Peyer's patch (tissue), 4 donors: ENCODE data around the gene SOX18. TPM values are rescaled to one million over a fixed set of nuclear protein-coding genes. Genes with fewer than 3 reads are reported as not detected.

ENCODE experiments used
- DNase-seq, 3 donors: peaks; one replicate each; pipeline ENCODE4 v3.0.0-alpha.2; 2017 to 2019
- H3K27ac ChIP-seq, 4 donors: fragments of 200-600 bp; sonication (generic); one replicate each; pipeline ENCODE4 v1.5.1; 2016 to 2019
- H3K27me3 ChIP-seq, 2 donors: fragments of 200-600 bp; sonication (generic); one replicate each; pipeline ENCODE4 v1.5.1; 2019
- H3K36me3 ChIP-seq, 3 donors: fragments of 200-600 bp; sonication (generic); one replicate each; pipeline ENCODE4 v1.5.1; 2016 to 2019
- H3K4me1 ChIP-seq, 4 donors: fragments of 200-600 bp; sonication (generic); one replicate each; pipeline ENCODE4 v1.5.1; 2016 to 2019
- H3K4me3 ChIP-seq, 4 donors: fragments of 200-600 bp; sonication (generic); 1 replicate in 3 of 4; 2 replicates in 1 of 4; pipeline ENCODE4 v1.5.1; 2016 to 2019; ENCODE audit warnings: mild to moderate bottlenecking in 1 of 4
- H3K9me3 ChIP-seq, 4 donors: fragments of 200-600 bp; sonication (generic); one replicate each; pipeline ENCODE4 v1.5.1; 2016 to 2019; ENCODE audit warnings: mild to moderate bottlenecking in 1 of 4
- POLR2A ChIP-seq, 2 donors: fragments of 450-650 bp; IDR thresholded peaks; one replicate each; pipeline ENCODE4 v1.5.1; 2017; ENCODE audit warnings: antibody characterized with exemption in 2 of 2, mild to moderate bottlenecking in 2 of 2, moderate library complexity in 2 of 2
- total RNA-seq, 4 donors: library from RNA; depleted of rRNA; stranded (reverse); fragments of >200 nt; gene quantifications; one replicate each; pipeline ENCODE4 v1.1.0, GENCODE V29; 2016
- TF ChIP-seq, protein P1 (sequence below), 6 experiments: fragments of 450-650 bp in 4 of 6; fragments of 200-600 bp in 2 of 6; sonication (generic) in 1 of 6; IDR thresholded peaks; one replicate each; pipeline ENCODE4 v1.5.1; 2017 to 2019; ENCODE audit warnings: antibody characterized with exemption in 6 of 6, mild to moderate bottlenecking in 3 of 6, moderate library complexity in 1 of 6

Gene SOX18
- total RNA-seq, 4 donors from 2014 or later: 2.8 to 6.6 (median 3.4) TPM; not detected in 1

GRCh38 chr20:64038224-64038564 lies 11.2 kb downstream of the SOX18 start:
- Histone ChIP-seq H3K27ac (peak overlapping the region in 3 of 4 donors; percentile 36 to 79 (median 57)), H3K4me3 (peak overlapping the region; percentile 47 to 59 (median 56)), H3K9me3 (no peaks in the 10 kb centered on the region), H3K4me1 (peaks cover 0 to 48% (median 27%) of the 10 kb centered on the region in 4 donors), H3K27me3 (peaks cover 0 to 44% of the 10 kb centered on the region in 2 donors), H3K36me3 (peaks cover 0 to 25% (median 0%) of the 10 kb centered on the region in 3 donors)
- no peak for TF ChIP-seq POLR2A (IDR thresholded peaks at IDR 0.05)
- TF ChIP-seq, protein P1, sequence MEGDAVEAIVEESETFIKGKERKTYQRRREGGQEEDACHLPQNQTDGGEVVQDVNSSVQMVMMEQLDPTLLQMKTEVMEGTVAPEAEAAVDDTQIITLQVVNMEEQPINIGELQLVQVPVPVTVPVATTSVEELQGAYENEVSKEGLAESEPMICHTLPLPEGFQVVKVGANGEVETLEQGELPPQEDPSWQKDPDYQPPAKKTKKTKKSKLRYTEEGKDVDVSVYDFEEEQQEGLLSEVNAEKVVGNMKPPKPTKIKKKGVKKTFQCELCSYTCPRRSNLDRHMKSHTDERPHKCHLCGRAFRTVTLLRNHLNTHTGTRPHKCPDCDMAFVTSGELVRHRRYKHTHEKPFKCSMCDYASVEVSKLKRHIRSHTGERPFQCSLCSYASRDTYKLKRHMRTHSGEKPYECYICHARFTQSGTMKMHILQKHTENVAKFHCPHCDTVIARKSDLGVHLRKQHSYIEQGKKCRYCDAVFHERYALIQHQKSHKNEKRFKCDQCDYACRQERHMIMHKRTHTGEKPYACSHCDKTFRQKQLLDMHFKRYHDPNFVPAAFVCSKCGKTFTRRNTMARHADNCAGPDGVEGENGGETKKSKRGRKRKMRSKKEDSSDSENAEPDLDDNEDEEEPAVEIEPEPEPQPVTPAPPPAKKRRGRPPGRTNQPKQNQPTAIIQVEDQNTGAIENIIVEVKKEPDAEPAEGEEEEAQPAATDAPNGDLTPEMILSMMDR (IDR thresholded peaks at IDR 0.05): no peak
- peak in 1 of 3 donors; percentile 34 for DNase-seq

GRCh38 chr20:64037498-64038213 lies 11.8 kb downstream of the SOX18 start:
- H3K36me3 ChIP-seq: peaks cover 0 to 31% (median 0%) of the 10 kb centered on the region in 3 donors
- H3K9me3 ChIP-seq: no peaks in the 10 kb centered on the region
- H3K27ac ChIP-seq: no peak overlapping the region
- H3K4me1 ChIP-seq: peaks cover 0 to 48% (median 27%) of the 10 kb centered on the region in 4 donors
- peak overlapping the region; percentile 47 to 59 (median 56) for H3K4me3 ChIP-seq
- no peak for TF ChIP-seq POLR2A (IDR thresholded peaks at IDR 0.05)
- TF ChIP-seq, protein P1 (IDR thresholded peaks at IDR 0.05): no peak
- no peak for DNase-seq
- peaks cover 0 to 44% of the 10 kb centered on the region in 2 donors for H3K27me3 ChIP-seq

GRCh38 chr20:64037199-64037497 lies 12.3 kb downstream of the SOX18 start:
- H3K4me3 ChIP-seq: no peak overlapping the region
- no peak for TF ChIP-seq POLR2A (IDR thresholded peaks at IDR 0.05)
- TF ChIP-seq, protein P1 (IDR thresholded peaks at IDR 0.05): no peak

DNA sequence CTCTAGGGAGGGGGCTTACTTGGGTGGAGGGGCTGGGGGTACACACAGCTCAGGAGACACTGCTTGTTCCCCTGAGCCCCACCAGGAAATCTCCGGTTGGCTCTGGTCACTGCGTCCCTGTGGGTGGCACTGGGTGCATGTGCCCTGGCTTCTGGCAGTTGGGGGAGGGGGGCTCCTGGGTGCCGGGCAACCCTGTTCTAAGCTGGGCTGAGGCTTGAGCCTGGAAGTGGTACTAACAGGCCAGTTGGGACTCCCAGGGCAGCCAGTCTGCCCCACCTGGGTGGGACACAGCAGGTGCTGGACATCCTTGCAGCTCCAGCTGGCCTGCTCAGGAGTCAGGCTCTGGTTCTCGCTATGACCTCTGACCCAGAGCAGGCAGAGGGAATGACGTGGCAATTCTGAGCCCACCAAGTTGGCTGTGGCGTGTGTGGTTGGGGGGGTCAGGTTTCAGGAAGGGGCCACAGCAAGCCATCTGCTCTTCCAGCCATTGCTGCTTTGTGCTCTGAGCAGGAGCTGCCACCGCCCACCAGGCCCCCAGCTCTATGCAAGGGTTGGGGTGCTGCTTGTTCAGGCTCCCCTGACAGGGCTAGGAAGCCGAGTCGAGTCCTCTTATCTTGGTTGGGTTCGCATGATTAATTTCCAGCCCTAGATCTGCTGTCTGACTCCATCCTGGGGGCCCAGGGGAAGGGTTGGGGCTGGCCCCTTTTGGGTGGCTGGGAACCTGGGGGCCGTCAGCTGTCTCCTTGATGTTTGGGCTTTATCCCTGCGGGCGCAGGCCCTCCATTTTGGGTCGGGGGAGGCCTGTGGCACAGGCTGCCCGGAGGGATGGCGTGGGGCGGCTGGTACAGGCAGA lies 12.9 kb downstream of the SOX18 start:
- H3K9me3 ChIP-seq: no peaks in the 10 kb centered on the region
- peaks cover 0 to 35% of the 10 kb centered on the region in 2 donors for H3K27me3 ChIP-seq
- TF ChIP-seq, protein P1 (IDR thresholded peaks at IDR 0.05): no peak
- TF ChIP-seq POLR2A (IDR thresholded peaks at IDR 0.05): no peak
- peaks cover 0 to 41% (median 0%) of the 10 kb centered on the region in 3 donors for H3K36me3 ChIP-seq
- no peak overlapping the region for H3K27ac ChIP-seq
- peaks cover 0 to 38% (median 19%) of the 10 kb centered on the region in 4 donors for H3K4me1 ChIP-seq
- DNase-seq: no peak
- no peak overlapping the region for H3K4me3 ChIP-seq

More at GRCh38 chr20:64037199-64037497, 12.3 kb downstream of the SOX18 start:
- DNase-seq: no peak
- H3K27me3 ChIP-seq: peaks cover 0 to 41% of the 10 kb centered on the region in 2 donors
- no peaks in the 10 kb centered on the region for H3K9me3 ChIP-seq
- peaks cover 0 to 36% (median 0%) of the 10 kb centered on the region in 3 donors for H3K36me3 ChIP-seq
- no peak overlapping the region for H3K27ac ChIP-seq
- peaks cover 0 to 44% (median 24%) of the 10 kb centered on the region in 4 donors for H3K4me1 ChIP-seq

DNA sequence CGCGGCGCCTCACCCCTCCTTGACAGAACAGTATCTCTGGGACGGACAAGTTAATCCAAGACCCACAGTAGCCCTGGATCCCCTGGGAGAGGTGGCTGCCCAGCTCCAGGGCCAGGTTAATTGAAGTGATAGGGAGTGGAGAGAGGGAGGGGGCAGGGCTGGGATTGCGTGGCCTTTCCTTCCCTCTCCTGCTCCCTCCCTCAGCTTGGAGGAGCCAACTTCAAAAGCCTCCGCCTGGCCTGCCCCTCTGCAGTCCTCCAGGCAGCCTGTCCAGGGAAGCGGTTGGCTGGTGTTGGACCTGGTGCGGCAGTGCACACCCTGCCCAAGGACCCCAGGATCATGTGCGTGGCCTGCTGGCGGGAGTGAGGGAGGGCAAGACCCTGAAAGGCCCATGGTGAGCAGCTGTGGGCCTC lies 13.5 kb downstream of the SOX18 start, which contains the start of gene C20orf204:
Gene C20orf204, plus strand, starts transcription at position 250 of the 413 bp plus-strand sequence. Its CDS starts 142 bp downstream, at position 392.
- H3K9me3 ChIP-seq: no peaks in the 10 kb centered on the region
- H3K36me3 ChIP-seq: peaks cover 0 to 48% (median 0%) of the 10 kb centered on the region in 3 donors
- H3K27me3 ChIP-seq: peaks cover 0 to 31% of the 10 kb centered on the region in 2 donors
- no peak within 1 kb of the TSS for H3K4me3 ChIP-seq
- TF ChIP-seq POLR2A (IDR thresholded peaks at IDR 0.05): no peak
- TF ChIP-seq, protein P1 (IDR thresholded peaks at IDR 0.05): no peak
- peaks cover 0 to 33% (median 14%) of the 10 kb centered on the region in 4 donors for H3K4me1 ChIP-seq
- H3K27ac ChIP-seq: peak within 1 kb of the TSS in 1 of 4 donors; percentile 44
- no peak for DNase-seq
